Muscle of back (tissue), 10 donors: Measurements from ENCODE around the gene DGKQ. TPM values are rescaled to one million over a fixed set of nuclear protein-coding genes. Genes with fewer than 3 reads are reported as not detected.

ENCODE experiments used
- polyA plus RNA-seq, 10 donors: library from polyadenylated mRNA; unstranded; fragments of 120-200 nt; gene quantifications; one replicate each; pipeline ENCODE4 v1.2.1, GENCODE V29; 2013; ENCODE audit not compliant: insufficient read length in 10 of 10

DGKQ gene
- polyA plus RNA-seq, 10 donors: 3.4 to 6.1 (median 4.4) TPM

Other genes starting within 250 kb of the DGKQ start
- gene CPLX1, start 147.4 kb downstream of the DGKQ start, polyA plus RNA-seq: under 1 TPM; 0.19 to 0.74 (median 0.29) TPM
- gene GAK, start 41.3 kb downstream of the DGKQ start, polyA plus RNA-seq: 10 to 100 TPM; 24.8 to 46.9 (median 32.2) TPM
- 10 to 100 TPM; 14.4 to 22.1 (median 17.0) TPM for gene TMEM175, start 41.1 kb downstream of the DGKQ start, polyA plus RNA-seq
- 10 to 100 TPM in 8 of 10 donors, 1 to 10 TPM in 2; 7.9 to 16.4 (median 12.9) TPM for gene IDUA, start 13.5 kb upstream of the DGKQ start, polyA plus RNA-seq
- gene SLC26A1, start 19.8 kb upstream of the DGKQ start, polyA plus RNA-seq: 1 to 10 TPM; 1.2 to 5.1 (median 3.5) TPM
- gene FGFRL1, start 38.1 kb upstream of the DGKQ start, polyA plus RNA-seq: 100 to 1,000 TPM in 9 of 10 donors, 10 to 100 TPM in 1; 76.7 to 265 (median 214) TPM
- gene RNF212, start 140.0 kb upstream of the DGKQ start, polyA plus RNA-seq: 1 to 10 TPM; 2.9 to 6.2 (median 3.6) TPM
- gene SPON2, start 199.0 kb upstream of the DGKQ start, polyA plus RNA-seq: 10 to 100 TPM; 33.0 to 77.0 (median 54.7) TPM